ENCODE data around the gene PRSS35. TPM values are rescaled to one million over a fixed set of nuclear protein-coding genes. Genes with fewer than 3 reads are reported as not detected.
A peak's percentile ranks its signal among the peaks of the same experiment; 100 is the strongest.

Gene PRSS35
- total RNA-seq, 1 experiment from 2014 or later: 1.7 TPM

- DNase-seq: no peak
- H3K4me1 ChIP-seq (ENCODE audit: insufficient read depth, low read length): no peaks in the 10 kb centered on the region
- WGBS (ENCODE audit: extremely low coverage, insufficient read length, low lambda C conversion rate): no CpG with 5 or more reads among the region's 4 CpGs
- H4K5ac ChIP-seq (ENCODE audit: insufficient read length, low read depth, low read length): no peak overlapping the region
- no peak overlapping the region for H3K4me2 ChIP-seq (ENCODE audit: insufficient read depth, insufficient read length, low read length)
- no peak overlapping the region for H3K23ac ChIP-seq (ENCODE audit: insufficient read length, low read depth, low read length)
- H4K8ac ChIP-seq (replicated peaks; ENCODE audit: insufficient read length, low read depth, low read length): no peak overlapping the region
- no peaks in the 10 kb centered on the region for H3K23me2 ChIP-seq (ENCODE audit: insufficient read length, low read depth, low read length, poor library complexity, severe bottlenecking)
- no peak overlapping the region for H3K9ac ChIP-seq (ENCODE audit: extremely low read depth, insufficient read length, low read length)
- no peak overlapping the region for H3K18ac ChIP-seq (ENCODE audit: insufficient read length, low read depth, low read length)
- no peaks in the 10 kb centered on the region for H3K36me3 Mint-ChIP-seq (ENCODE audit: insufficient read depth in 1 of 3, low read depth in 3 of 3)
- H3K27me3 Mint-ChIP-seq (ENCODE audit: low read depth): no peaks in the 10 kb centered on the region
- H2BK12ac ChIP-seq (ENCODE audit: insufficient read length, low read depth, low read length): no peak overlapping the region
- H3K4me1 Mint-ChIP-seq: peaks cover 7% of the 10 kb centered on the region in 2 experiments; a peak in 3 of 4 replicates
- no peak overlapping the region for H3K56ac ChIP-seq (ENCODE audit: insufficient read length, low read depth, low read length)
- no peak overlapping the region for H3K27ac ChIP-seq (ENCODE audit: insufficient read length, low read depth, low read length)
- no peaks in the 10 kb centered on the region for H3K9me3 ChIP-seq (ENCODE audit: control insufficient read depth, low read depth, low read length)
- H3K27ac Mint-ChIP-seq: peak overlapping the region in 1 of 3 experiments; percentile 60; a peak in 1 of 7 replicates
- no peak overlapping the region for H4K91ac ChIP-seq (ENCODE audit: insufficient read length, low read depth, low read length)
- H3K27me3 ChIP-seq (ENCODE audit: insufficient read depth, low read length): no peaks in the 10 kb centered on the region
- no peak overlapping the region for H2BK20ac ChIP-seq (ENCODE audit: low read depth, low read length, poor library complexity, severe bottlenecking)
- no peak overlapping the region for H2AFZ ChIP-seq (ENCODE audit: low read length)
- no peak overlapping the region for H2BK120ac ChIP-seq (ENCODE audit: low read depth, low read length, poor library complexity, severe bottlenecking)
- H3K9me3 Mint-ChIP-seq: no peaks in the 10 kb centered on the region; a peak in 1 of 5 replicates
- H3K14ac ChIP-seq (ENCODE audit: insufficient read depth, low read length): no peak overlapping the region
- H3K4ac ChIP-seq (ENCODE audit: low read depth, low read length): no peak overlapping the region
- H2BK5ac ChIP-seq (ENCODE audit: insufficient read length, low read length): no peak overlapping the region
- no peak overlapping the region for H2AK5ac ChIP-seq (ENCODE audit: insufficient read length, low read length)
- H3K4me3 Mint-ChIP-seq: no peak overlapping the region
- H2BK15ac ChIP-seq (ENCODE audit: low read depth, low read length): no peak overlapping the region
- no peaks in the 10 kb centered on the region for H3K79me1 ChIP-seq (ENCODE audit: insufficient read depth, low read depth, low read length, poor library complexity, severe bottlenecking)
- no peaks in the 10 kb centered on the region for H3K79me2 ChIP-seq (ENCODE audit: insufficient read depth, low read length)
- no peak for TF ChIP-seq CTCF (conservative IDR thresholded peaks at IDR 0.05)
- H4K20me1 ChIP-seq (ENCODE audit: control insufficient read depth, insufficient read depth, insufficient read length): no peaks in the 10 kb centered on the region
- no peak overlapping the region for H3T11ph ChIP-seq (ENCODE audit: low read length)
Observed at GRCh38 chr6:83474309-83474708, 38.0 kb upstream of the PRSS35 start.
